Measurements from ENCODE around the gene ATP6V0E2.

DNA sequence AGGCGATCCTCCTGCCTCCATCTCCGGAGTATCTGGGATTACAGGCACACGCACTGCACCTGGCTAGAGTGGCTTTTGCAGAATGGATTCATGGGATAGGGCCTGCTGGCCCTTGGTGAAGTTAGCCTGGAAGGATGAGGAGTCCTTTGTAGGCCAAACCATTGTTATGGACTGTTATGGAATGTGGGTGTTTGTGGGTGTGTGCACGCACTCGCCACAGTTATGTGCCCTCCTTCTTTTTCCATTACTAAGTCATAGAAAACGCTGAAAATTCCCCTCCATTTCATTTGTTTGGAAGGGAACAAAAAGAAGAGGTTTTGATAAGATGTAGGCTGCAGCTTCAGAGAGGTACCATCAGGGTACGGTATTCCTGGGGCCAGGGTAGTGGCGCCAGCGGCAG is 20.6 kb upstream of the ATP6V0E2 start:
- no peak for TF ChIP-seq POLR2AphosphoS5 (IDR thresholded peaks at IDR 0.05)
- TF ChIP-seq, protein P1, sequence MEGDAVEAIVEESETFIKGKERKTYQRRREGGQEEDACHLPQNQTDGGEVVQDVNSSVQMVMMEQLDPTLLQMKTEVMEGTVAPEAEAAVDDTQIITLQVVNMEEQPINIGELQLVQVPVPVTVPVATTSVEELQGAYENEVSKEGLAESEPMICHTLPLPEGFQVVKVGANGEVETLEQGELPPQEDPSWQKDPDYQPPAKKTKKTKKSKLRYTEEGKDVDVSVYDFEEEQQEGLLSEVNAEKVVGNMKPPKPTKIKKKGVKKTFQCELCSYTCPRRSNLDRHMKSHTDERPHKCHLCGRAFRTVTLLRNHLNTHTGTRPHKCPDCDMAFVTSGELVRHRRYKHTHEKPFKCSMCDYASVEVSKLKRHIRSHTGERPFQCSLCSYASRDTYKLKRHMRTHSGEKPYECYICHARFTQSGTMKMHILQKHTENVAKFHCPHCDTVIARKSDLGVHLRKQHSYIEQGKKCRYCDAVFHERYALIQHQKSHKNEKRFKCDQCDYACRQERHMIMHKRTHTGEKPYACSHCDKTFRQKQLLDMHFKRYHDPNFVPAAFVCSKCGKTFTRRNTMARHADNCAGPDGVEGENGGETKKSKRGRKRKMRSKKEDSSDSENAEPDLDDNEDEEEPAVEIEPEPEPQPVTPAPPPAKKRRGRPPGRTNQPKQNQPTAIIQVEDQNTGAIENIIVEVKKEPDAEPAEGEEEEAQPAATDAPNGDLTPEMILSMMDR (IDR thresholded peaks at IDR 0.05 in 8 of 11, conservative IDR thresholded peaks at IDR 0.05 in 3 of 11), result no peak
